ENCODE results near the gene ALDH3A2. TPM values are rescaled to one million over a fixed set of nuclear protein-coding genes. Genes with fewer than 3 reads are reported as not detected.

ALDH3A2 gene
- total RNA-seq (100 to 1,000 TPM in 1 of 6 donors, 10 to 100 TPM in 5; 47.0 to 102 (median 57.7) TPM), polyA plus RNA-seq (10 to 100 TPM; 46.3 to 58.1 TPM)

DNA sequence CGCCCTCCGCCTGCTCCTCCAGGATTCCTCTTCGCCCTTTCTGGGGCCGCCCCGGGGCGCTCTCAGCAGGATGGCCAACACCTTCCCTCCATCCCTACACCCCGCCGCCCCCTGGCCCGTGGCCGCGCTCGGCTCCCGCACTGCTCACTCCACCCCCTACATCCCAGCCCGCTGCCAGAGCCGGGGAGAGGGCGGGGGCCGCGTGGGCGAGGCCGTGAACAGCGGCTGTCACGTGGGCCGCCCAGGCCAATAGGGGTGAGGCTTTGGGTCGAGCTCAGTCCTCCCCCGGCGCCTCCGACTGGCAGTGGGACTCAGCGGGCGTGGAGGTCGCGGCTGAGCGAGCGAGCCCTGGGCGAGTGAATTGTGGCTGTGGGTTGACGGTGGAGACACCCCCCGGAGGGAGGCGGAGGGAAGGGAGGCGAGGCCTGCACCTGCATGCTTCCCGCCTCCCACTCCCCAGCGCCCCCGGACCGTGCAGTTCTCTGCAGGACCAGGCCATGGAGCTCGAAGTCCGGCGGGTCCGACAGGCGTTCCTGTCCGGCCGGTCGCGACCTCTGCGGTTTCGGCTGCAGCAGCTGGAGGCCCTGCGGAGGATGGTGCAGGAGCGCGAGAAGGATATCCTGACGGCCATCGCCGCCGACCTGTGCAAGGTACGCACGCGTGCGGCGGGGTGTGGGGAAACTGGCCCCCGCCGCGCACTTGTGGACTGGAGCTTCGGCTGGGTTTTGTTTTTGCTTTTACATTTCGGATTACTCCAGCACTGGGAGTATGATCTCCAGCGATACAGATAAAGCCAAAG lies at the start of gene ALDH3A2:
Gene ALDH3A2, plus strand, starts transcription at position 277 of the 799 bp plus-strand sequence. Its CDS starts 221 bp downstream, at position 498.
- peaks cover 0 to 5% (median 0%) of the 10 kb centered on the region in 3 donors for H3K36me3 ChIP-seq
- H3K9me3 ChIP-seq = no peaks in the 10 kb centered on the region
- ATAC-seq (peak; percentile 91 to 97 (median 96)), DNase-seq (peak; percentile 95 to 98 (median 96)), FAIRE-seq (no peak)
- H3K27ac ChIP-seq = peak within 1 kb of the TSS; percentile 79 to 96 (median 88)
- peak within 1 kb of the TSS; percentile 43 to 93 (median 68) for H3K4me3 ChIP-seq
- TF ChIP-seq, protein P1, sequence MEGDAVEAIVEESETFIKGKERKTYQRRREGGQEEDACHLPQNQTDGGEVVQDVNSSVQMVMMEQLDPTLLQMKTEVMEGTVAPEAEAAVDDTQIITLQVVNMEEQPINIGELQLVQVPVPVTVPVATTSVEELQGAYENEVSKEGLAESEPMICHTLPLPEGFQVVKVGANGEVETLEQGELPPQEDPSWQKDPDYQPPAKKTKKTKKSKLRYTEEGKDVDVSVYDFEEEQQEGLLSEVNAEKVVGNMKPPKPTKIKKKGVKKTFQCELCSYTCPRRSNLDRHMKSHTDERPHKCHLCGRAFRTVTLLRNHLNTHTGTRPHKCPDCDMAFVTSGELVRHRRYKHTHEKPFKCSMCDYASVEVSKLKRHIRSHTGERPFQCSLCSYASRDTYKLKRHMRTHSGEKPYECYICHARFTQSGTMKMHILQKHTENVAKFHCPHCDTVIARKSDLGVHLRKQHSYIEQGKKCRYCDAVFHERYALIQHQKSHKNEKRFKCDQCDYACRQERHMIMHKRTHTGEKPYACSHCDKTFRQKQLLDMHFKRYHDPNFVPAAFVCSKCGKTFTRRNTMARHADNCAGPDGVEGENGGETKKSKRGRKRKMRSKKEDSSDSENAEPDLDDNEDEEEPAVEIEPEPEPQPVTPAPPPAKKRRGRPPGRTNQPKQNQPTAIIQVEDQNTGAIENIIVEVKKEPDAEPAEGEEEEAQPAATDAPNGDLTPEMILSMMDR (IDR thresholded peaks at IDR 0.05) = no peak
- WGBS, 2 donors = 0 to 1% methylated on average over 57 to 70 of the region's 71 CpGs
- intact Hi-C loops (cut with DNase I) = no loop called here
- peaks cover 18 to 42% (median 33%) of the 10 kb centered on the region in 3 donors for H3K4me1 ChIP-seq
- no peaks in the 10 kb centered on the region for H3K27me3 ChIP-seq

DNA sequence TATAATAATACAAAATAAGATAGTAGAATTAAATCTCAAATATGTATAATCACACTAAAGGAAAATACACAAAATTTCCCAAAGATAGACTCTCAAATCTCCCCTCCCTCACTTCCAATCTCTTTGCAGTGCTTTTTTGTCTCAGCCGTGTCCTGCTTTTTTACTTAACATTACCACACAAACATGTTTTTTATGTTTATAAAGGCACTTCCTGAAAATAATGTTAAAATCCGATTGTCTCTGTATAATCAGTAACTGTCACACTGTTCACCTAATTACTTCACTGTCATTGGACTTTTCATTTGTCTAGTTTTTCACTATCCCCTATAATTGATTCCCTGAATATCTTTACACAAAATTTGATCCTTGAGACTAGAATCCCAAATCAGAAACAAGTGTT lies 38.2 kb upstream of the ALDH3A2 start:
- Histone ChIP-seq H3K27ac (no peak overlapping the region), H3K27me3 (no peaks in the 10 kb centered on the region), H3K4me3 (no peak overlapping the region), H3K4me1 (no peaks in the 10 kb centered on the region), H3K36me3 (no peaks in the 10 kb centered on the region), H3K9me3 (no peaks in the 10 kb centered on the region)
- intact Hi-C loops (cut with DNase I) = no loop called here
- no peak for DNase-seq
- FAIRE-seq = no peak
- TF ChIP-seq, protein P1 (IDR thresholded peaks at IDR 0.05) = no peak
- 57 to 67% methylated on average over 2 of the region's 2 CpGs for WGBS, 2 donors
- no peak for ATAC-seq

DNA sequence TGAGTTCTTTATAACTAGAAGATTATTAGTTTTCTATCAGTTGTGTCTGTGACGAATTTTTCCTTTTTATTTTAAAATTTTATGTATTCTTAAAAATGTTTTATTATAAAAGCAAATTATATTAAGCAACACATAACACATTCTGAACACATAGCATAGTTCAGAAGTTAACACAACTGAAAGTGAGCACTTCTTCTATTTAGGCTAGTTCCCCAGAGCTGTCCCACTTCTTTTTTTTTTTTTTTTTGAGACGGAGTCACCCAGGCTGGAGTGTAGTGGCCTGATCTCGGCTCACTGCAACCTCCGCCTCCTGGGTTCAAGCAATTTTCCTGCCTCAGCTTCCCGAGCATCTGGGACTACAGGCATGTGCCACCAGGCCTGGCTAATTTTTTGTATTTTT lies 37.7 kb upstream of the ALDH3A2 start:
- Histone ChIP-seq H3K4me3 (no peak overlapping the region), H3K4me1 (no peaks in the 10 kb centered on the region), H3K27ac (no peak overlapping the region), H3K9me3 (no peaks in the 10 kb centered on the region), H3K27me3 (no peaks in the 10 kb centered on the region), H3K36me3 (no peaks in the 10 kb centered on the region)
- intact Hi-C loops (cut with DNase I) = no loop called here
- DNase-seq = no peak
- ATAC-seq = peak in 1 of 4 donors; percentile 36
- TF ChIP-seq, protein P1 (IDR thresholded peaks at IDR 0.05) = no peak
- whole genome bisulfite sequencing, 2 donors = 77 to 88% methylated on average over 5 of the region's 5 CpGs
- peak; percentile 57 for FAIRE-seq

DNA sequence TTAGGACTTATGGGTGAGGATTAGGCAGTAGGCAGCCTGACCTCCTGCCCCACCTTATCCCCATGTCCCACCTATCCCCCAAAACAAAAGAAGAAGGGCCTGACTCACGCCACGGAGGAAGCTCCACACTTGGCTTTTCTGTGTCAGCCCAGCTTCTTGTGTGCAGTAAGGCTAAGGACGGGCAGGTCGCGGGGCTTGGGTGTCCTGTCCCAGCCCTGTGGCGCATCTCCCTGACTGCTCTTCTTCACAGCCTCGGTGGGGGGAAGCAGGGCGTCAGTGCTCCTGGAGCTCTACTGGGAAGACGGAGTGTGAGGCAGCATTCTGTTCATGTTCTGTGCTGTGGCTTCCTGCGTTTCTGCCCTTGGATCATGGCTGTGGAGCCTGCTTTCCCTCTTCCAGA lies 34.6 kb upstream of the ALDH3A2 start:
- no peak overlapping the region for H3K4me3 ChIP-seq
- no peaks in the 10 kb centered on the region for H3K4me1 ChIP-seq
- ATAC-seq (no peak), FAIRE-seq (no peak), DNase-seq (no peak)
- 78 to 84% methylated on average over 10 of the region's 10 CpGs for WGBS, 2 donors
- no peaks in the 10 kb centered on the region for H3K36me3 ChIP-seq
- H3K9me3 ChIP-seq = no peaks in the 10 kb centered on the region
- intact Hi-C loops (cut with DNase I) = no loop called here
- H3K27ac ChIP-seq = no peak overlapping the region
- H3K27me3 ChIP-seq = no peaks in the 10 kb centered on the region
- TF ChIP-seq, protein P1 (IDR thresholded peaks at IDR 0.05) = no peak

DNA sequence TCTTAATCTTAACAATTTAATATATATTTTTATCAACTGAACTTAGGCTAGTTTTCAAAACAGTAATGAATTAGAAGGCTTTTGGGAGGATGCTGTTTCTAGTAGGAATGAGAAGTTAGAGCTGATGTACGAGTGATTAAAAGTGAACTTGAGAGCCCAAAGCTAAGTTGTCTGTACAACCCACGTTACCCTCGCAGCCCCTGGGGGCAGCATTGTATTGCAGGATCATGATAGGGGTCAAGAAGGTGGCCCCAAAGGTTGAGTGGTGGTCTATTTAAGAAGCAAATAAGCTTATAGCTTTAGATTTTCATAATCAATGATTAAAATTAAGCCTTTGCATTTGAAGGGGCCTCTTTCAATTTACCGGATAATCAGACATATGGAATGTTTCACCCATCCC lies 33.7 kb upstream of the ALDH3A2 start:
- FAIRE-seq = no peak
- intact Hi-C loops (cut with DNase I) = no loop called here
- no peak for ATAC-seq
- Histone ChIP-seq H3K4me1 (no peaks in the 10 kb centered on the region), H3K27ac (no peak overlapping the region), H3K27me3 (no peaks in the 10 kb centered on the region), H3K9me3 (no peaks in the 10 kb centered on the region), H3K4me3 (no peak overlapping the region), H3K36me3 (no peaks in the 10 kb centered on the region)
- DNase-seq = no peak
- TF ChIP-seq, protein P1 (IDR thresholded peaks at IDR 0.05) = no peak
- WGBS, 2 donors = 81 to 85% methylated on average over 4 of the region's 4 CpGs
